OCI-LY3 (cell line): Measurements from ENCODE around the gene B3GALT6.

Experiments
- H2AFZ ChIP-seq: fragments of 200-600, 300-600 bp; shearing (Covaris generic); 2 replicates; pipeline ENCODE4 v1.6.0; 2014; ENCODE audit warnings: antibody characterized with exemption, low read depth, low read length
- H3K27ac ChIP-seq: fragments of 200-600, 300-600 bp; sonication (generic); 2 replicates; pipeline ENCODE4 v1.5.1; 2014; ENCODE audit warnings: mild to moderate bottlenecking, low read length, moderate library complexity, mixed read lengths
- H3K27me3 ChIP-seq: fragments of 200-600, 300-600 bp; sonication (generic); 2 replicates; pipeline ENCODE4 v1.6.1; 2014; ENCODE audit warnings: low read depth, low read length, mixed read lengths
- H3K36me3 ChIP-seq: fragments of 200-600, 300-600 bp; sonication (generic); replicated peaks from 2 replicates; pipeline ENCODE3; 2014; ENCODE audit warnings: low read depth, low read length, mixed read lengths
- H3K4me1 ChIP-seq: fragments of 300-600, 200-600 bp; sonication (generic); 2 replicates; pipeline ENCODE4 v1.6.1; 2014; ENCODE audit warnings: low read length, mixed read lengths
- H3K4me2 ChIP-seq: fragments of 200-600, 300-600 bp; sonication (generic); 2 replicates; pipeline ENCODE4 v1.6.1; 2014; ENCODE audit warnings: low read length, mixed read lengths
- H3K4me3 ChIP-seq: fragments of 300-600, 200-600 bp; sonication (generic); 2 replicates; pipeline ENCODE4 v1.5.1; 2014; ENCODE audit warnings: antibody characterized with exemption, mild to moderate bottlenecking, low read length, moderate library complexity
- H3K79me2 ChIP-seq: fragments of 300-600, 200-600 bp; shearing (Covaris generic); 2 replicates; pipeline ENCODE4 v1.6.1; 2014; ENCODE audit warnings: mild to moderate bottlenecking, low read length, mixed read lengths
- H3K9ac ChIP-seq: fragments of 300-600, 200-600 bp; shearing (Covaris generic); 2 replicates; pipeline ENCODE4 v1.6.0; 2014; ENCODE audit warnings: mild to moderate bottlenecking, low read length, moderate library complexity
- H3K9me3 ChIP-seq: fragments of 200-600, 300-600 bp; shearing (Covaris generic); 2 replicates; pipeline ENCODE4 v1.6.1; 2014; ENCODE audit warnings: low read length, mixed read lengths; ENCODE audit not compliant: insufficient read depth
- H4K20me1 ChIP-seq: fragments of 200-600, 300-600 bp; sonication (generic); 2 replicates; pipeline ENCODE4 v1.6.1; 2016; ENCODE audit warnings: low read length, mixed read lengths; ENCODE audit not compliant: insufficient read depth
- EZH2phosphoT487 ChIP-seq: fragments of 200-600 bp; shearing (Covaris generic); IDR thresholded peaks from 2 replicates; pipeline ENCODE4 v1.6.1; 2018; ENCODE audit warnings: antibody characterized with exemption, mixed run types, low read depth
- TF ChIP-seq, protein P1 (sequence below): fragments of 200-600, 300-600 bp; sonication (generic); IDR thresholded peaks from 2 replicates; pipeline ENCODE4 v1.5.1; 2014; ENCODE audit warnings: antibody characterized with exemption, low read length, low read depth

Gene B3GALT6

GRCh38 chr1:1225913-1226312 lies 6.1 kb upstream of the B3GALT6 start:
- Histone ChIP-seq H3K9ac (no peak overlapping the region), H3K79me2 (peaks cover 64% of the 10 kb centered on the region), H3K4me3 (no peak overlapping the region), H4K20me1 (0 out of 2 replicates have a peak, but pooled peaks cover 2% of the 10 kb centered on the region), H3K4me2 (no peak overlapping the region), H3K4me1 (peaks cover 8% of the 10 kb centered on the region; the same call in 1 of the 2 replicates), H2AFZ (no peak overlapping the region), H3K9me3 (no peaks in the 10 kb centered on the region), H3K27ac (no peak overlapping the region), H3K27me3 (no peaks in the 10 kb centered on the region), H3K36me3 (peaks cover 42% of the 10 kb centered on the region)
- TF ChIP-seq, protein P1, sequence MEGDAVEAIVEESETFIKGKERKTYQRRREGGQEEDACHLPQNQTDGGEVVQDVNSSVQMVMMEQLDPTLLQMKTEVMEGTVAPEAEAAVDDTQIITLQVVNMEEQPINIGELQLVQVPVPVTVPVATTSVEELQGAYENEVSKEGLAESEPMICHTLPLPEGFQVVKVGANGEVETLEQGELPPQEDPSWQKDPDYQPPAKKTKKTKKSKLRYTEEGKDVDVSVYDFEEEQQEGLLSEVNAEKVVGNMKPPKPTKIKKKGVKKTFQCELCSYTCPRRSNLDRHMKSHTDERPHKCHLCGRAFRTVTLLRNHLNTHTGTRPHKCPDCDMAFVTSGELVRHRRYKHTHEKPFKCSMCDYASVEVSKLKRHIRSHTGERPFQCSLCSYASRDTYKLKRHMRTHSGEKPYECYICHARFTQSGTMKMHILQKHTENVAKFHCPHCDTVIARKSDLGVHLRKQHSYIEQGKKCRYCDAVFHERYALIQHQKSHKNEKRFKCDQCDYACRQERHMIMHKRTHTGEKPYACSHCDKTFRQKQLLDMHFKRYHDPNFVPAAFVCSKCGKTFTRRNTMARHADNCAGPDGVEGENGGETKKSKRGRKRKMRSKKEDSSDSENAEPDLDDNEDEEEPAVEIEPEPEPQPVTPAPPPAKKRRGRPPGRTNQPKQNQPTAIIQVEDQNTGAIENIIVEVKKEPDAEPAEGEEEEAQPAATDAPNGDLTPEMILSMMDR = no peak
- TF ChIP-seq EZH2phosphoT487 = no peak

DNA sequence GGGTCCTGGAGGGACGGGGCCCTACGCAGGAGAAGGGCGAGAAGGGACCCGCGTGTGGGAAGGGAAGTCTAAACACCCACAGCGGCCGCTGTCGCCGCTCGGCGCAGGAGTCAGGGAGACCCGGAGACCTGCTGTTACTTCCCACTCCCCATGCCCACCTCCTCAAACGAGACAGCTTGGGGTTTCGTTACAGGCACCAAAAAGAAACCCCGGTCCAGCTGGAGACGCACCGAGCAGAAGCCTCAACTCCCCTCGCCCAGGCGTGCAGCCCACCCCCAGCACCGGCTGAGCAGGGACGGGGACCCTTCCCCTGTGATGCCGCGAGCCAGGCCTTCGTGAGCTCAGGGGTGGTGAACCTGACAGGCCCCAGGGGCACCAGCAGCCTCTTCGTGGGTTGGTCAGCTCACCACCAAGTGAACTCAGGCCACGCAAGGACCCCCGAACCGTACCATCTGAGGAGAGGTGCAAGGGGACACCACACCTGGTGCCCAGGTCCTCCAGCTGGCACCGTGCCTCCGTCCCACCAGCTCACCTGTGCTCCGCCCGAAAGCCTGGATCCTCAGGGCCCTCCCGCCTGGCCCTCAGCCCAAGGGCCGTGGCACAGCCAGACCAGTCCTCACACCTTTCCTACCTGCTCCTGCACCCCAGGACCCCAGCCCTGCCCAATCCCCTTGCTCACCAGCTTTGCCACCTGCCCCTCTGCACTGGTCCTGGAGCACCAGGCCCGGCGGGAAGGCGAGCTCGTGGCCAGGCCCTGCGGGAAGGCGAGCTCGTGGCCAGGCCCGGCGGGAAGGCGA lies 5.3 kb upstream of the B3GALT6 start:
- no peak overlapping the region for H3K27ac ChIP-seq
- no peaks in the 10 kb centered on the region for H3K9me3 ChIP-seq
- H4K20me1 ChIP-seq = 0 out of 2 replicates have a peak, but pooled peaks cover 2% of the 10 kb centered on the region
- H3K4me2 ChIP-seq = no peak overlapping the region
- H3K4me1 ChIP-seq = peaks cover 8% of the 10 kb centered on the region; the same call in 1 of the 2 replicates
- peaks cover 72% of the 10 kb centered on the region for H3K79me2 ChIP-seq
- TF ChIP-seq, protein P1 = no peak
- TF ChIP-seq EZH2phosphoT487 = no peak
- H3K9ac ChIP-seq = no peak overlapping the region
- H3K4me3 ChIP-seq = no peak overlapping the region
- H2AFZ ChIP-seq = no peak overlapping the region
- H3K36me3 ChIP-seq = peaks cover 42% of the 10 kb centered on the region
- H3K27me3 ChIP-seq = no peaks in the 10 kb centered on the region

DNA sequence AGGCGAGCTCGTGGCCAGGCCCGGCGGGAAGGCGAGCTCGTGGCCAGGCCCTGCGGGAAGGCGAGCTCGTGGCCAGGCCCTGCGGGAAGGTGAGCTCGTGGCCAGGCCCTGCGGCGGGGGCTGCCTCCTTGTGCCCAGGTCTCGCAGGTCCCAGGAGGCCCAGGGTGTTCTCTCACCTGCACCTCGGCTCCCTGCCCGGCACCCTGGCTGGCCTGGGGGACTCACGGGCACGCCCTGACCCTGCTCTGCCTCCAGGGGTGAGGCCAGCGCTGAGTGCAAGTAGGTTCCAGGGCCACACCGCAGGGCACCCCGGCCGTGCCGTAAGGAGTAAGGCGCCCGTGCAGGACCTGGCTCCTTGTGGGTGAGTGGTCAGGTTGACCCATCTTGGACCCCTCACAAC lies 4.7 kb upstream of the B3GALT6 start:
- no peak for TF ChIP-seq EZH2phosphoT487
- TF ChIP-seq, protein P1 = no peak
- no peaks in the 10 kb centered on the region for H3K27me3 ChIP-seq
- H4K20me1 ChIP-seq = 0 out of 2 replicates have a peak, but pooled peaks cover 2% of the 10 kb centered on the region
- no peaks in the 10 kb centered on the region for H3K9me3 ChIP-seq
- H3K4me2 ChIP-seq = no peak overlapping the region
- peaks cover 74% of the 10 kb centered on the region for H3K79me2 ChIP-seq
- H3K36me3 ChIP-seq = peaks cover 41% of the 10 kb centered on the region
- H3K27ac ChIP-seq = no peak overlapping the region
- H3K4me1 ChIP-seq = peaks cover 8% of the 10 kb centered on the region; the same call in 1 of the 2 replicates
- no peak overlapping the region for H3K4me3 ChIP-seq
- no peak overlapping the region for H3K9ac ChIP-seq
- H2AFZ ChIP-seq = no peak overlapping the region

DNA sequence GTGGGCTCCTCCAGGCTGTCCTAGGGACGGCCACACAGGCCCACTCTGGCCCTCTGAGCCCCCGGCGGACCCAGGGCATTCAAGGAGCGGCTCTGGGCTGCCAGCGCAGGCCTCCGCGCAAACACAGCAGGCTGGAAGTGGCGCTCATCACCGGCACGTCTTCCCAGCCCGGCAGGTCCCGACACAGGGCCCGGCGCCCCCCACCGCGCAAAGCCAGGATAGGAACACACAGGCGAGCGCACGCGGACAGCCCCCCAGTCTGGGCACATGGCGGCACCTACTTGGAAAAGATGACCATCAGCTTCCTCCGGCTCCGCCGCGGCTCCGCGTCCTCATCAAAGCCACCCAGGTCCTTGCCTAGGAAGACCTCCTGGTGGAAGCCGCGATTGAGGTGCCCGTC lies 3.9 kb upstream of the B3GALT6 start:
- Histone ChIP-seq H3K4me3 (no peak overlapping the region), H3K4me1 (peaks cover 13% of the 10 kb centered on the region), H4K20me1 (0 out of 2 replicates have a peak, but pooled peaks cover 2% of the 10 kb centered on the region), H3K36me3 (peaks cover 38% of the 10 kb centered on the region), H3K79me2 (peaks cover 82% of the 10 kb centered on the region), H2AFZ (no peak overlapping the region), H3K9ac (no peak overlapping the region), H3K4me2 (no peak overlapping the region), H3K27me3 (no peaks in the 10 kb centered on the region), H3K9me3 (no peaks in the 10 kb centered on the region), H3K27ac (no peak overlapping the region)
- TF ChIP-seq, protein P1 = no peak
- TF ChIP-seq EZH2phosphoT487 = no peak
